Upper lobe of right lung (tissue), 1 donor: Measurements from ENCODE around the gene SHQ1. TPM values are rescaled to one million over a fixed set of nuclear protein-coding genes. Genes with fewer than 3 reads are reported as not detected.

ENCODE experiments used
- ATAC-seq: fragments of 200-7000 bp; cut with Tn5 transposase; one replicate; pipeline ENCODE4 v1.9.1; 2020; ENCODE audit warnings: mild to moderate bottlenecking, moderate library complexity
- DNase-seq: peaks from one replicate; pipeline ENCODE4 v3.0.0-alpha.2; 2020
- H3K27ac ChIP-seq: fragments of 200-600 bp; one replicate; pipeline ENCODE4 v1.8.0; 2022
- H3K27me3 ChIP-seq: fragments of 200-600 bp; one replicate; pipeline ENCODE4 v1.8.0; 2022; ENCODE audit warnings: mild to moderate bottlenecking
- H3K36me3 ChIP-seq: fragments of 200-600 bp; one replicate; pipeline ENCODE4 v1.8.0; 2022
- H3K4me1 ChIP-seq: fragments of 200-600 bp; one replicate; pipeline ENCODE4 v1.8.0; 2022
- H3K4me3 ChIP-seq: fragments of 200-600 bp; one replicate; pipeline ENCODE4 v1.8.0; 2022; ENCODE audit warnings: mild to moderate bottlenecking
- H3K9me3 ChIP-seq: fragments of 200-600 bp; one replicate; pipeline ENCODE4 v1.8.0; 2022
- CTCF ChIP-seq: fragments of 200-600 bp; IDR thresholded peaks from one replicate; pipeline ENCODE4 v1.8.0; 2022; ENCODE audit warnings: antibody characterized with exemption
- intact Hi-C: fragments of 100-400 bp; cut with DNase I; formaldehyde crosslinking; loops from one replicate; pipeline ENCODE4 v1.11.0; 2022
- total RNA-seq: library from RNA; stranded (reverse); fragmentation: NEBNext Ultra II Directional; extraction: Animal tissue kit (Norgen Biotek cat#: 25700); gene quantifications from one replicate; pipeline ENCODE4 v1.2.1, GENCODE V29; 2021
- donor health status: DM: no; HTN: yes; CAD: no; lungs with severe emphysema.

SHQ1 gene
- total RNA-seq, 1 donor from 2014 or later, result 17.3 TPM

- peak overlapping the region; percentile 85 for H3K4me3 ChIP-seq
- H3K27me3 ChIP-seq, result no peaks in the 10 kb centered on the region
- DNase-seq (no peak), ATAC-seq (no peak)
- H3K4me1 ChIP-seq, result peaks cover 13% of the 10 kb centered on the region
- TF ChIP-seq CTCF, result no peak
- H3K36me3 ChIP-seq, result peaks cover 6% of the 10 kb centered on the region
- H3K9me3 ChIP-seq, result no peaks in the 10 kb centered on the region
- intact Hi-C loops, result no loop called here
- H3K27ac ChIP-seq, result peak overlapping the region; percentile 74
Measured at GRCh38 chr3:72847282-72847681, 963 bp downstream of the SHQ1 start.

- Histone ChIP-seq H3K9me3 (no peaks in the 10 kb centered on the region), H3K36me3 (peaks cover 15% of the 10 kb centered on the region), H3K4me3 (no peak overlapping the region), H3K27me3 (no peaks in the 10 kb centered on the region), H3K4me1 (peaks cover 13% of the 10 kb centered on the region), H3K27ac (no peak overlapping the region)
- no peak for TF ChIP-seq CTCF
- no peak for ATAC-seq
- intact Hi-C loops, result no loop called here
- no peak for DNase-seq
Measured at GRCh38 chr3:72846166-72846565, 2.1 kb downstream of the SHQ1 start.

- H3K36me3 ChIP-seq, result peaks cover 28% of the 10 kb centered on the region
- DNase-seq (no peak), ATAC-seq (no peak)
- no peak for TF ChIP-seq CTCF
- peaks cover 13% of the 10 kb centered on the region for H3K4me1 ChIP-seq
- H3K27ac ChIP-seq, result no peak overlapping the region
- intact Hi-C loops, result no loop called here
- H3K4me3 ChIP-seq, result no peak overlapping the region
- no peaks in the 10 kb centered on the region for H3K9me3 ChIP-seq
- no peaks in the 10 kb centered on the region for H3K27me3 ChIP-seq
Measured at GRCh38 chr3:72844436-72844993, 3.7 kb downstream of the SHQ1 start.

- Histone ChIP-seq H3K4me1 (no peaks in the 10 kb centered on the region), H3K4me3 (no peak overlapping the region), H3K36me3 (peaks cover 50% of the 10 kb centered on the region), H3K27ac (no peak overlapping the region), H3K27me3 (no peaks in the 10 kb centered on the region), H3K9me3 (no peaks in the 10 kb centered on the region)
- intact Hi-C loops, result no loop called here
- no peak for TF ChIP-seq CTCF
- no peak for ATAC-seq
- no peak for DNase-seq
Measured at GRCh38 chr3:72839057-72839456, 9.2 kb downstream of the SHQ1 start.

GRCh38 chr3:72836923-72837322 is 11.3 kb downstream of the SHQ1 start:
- H3K4me1 ChIP-seq, result no peaks in the 10 kb centered on the region
- no peaks in the 10 kb centered on the region for H3K9me3 ChIP-seq
- H3K27me3 ChIP-seq, result no peaks in the 10 kb centered on the region
- ATAC-seq, result peak; percentile 77
- no peak overlapping the region for H3K4me3 ChIP-seq
- no peak overlapping the region for H3K27ac ChIP-seq
- TF ChIP-seq CTCF, result no peak
- no peak for DNase-seq
- intact Hi-C loops, result no loop called here
- peaks cover 41% of the 10 kb centered on the region for H3K36me3 ChIP-seq

- Histone ChIP-seq H3K27me3 (no peaks in the 10 kb centered on the region), H3K36me3 (peaks cover 36% of the 10 kb centered on the region), H3K4me3 (no peak overlapping the region), H3K9me3 (no peaks in the 10 kb centered on the region), H3K27ac (no peak overlapping the region), H3K4me1 (no peaks in the 10 kb centered on the region)
- intact Hi-C loops, result no loop called here
- no peak for DNase-seq
- ATAC-seq, result peak; percentile 61
- no peak for TF ChIP-seq CTCF
Measured at GRCh38 chr3:72836416-72836815, 11.8 kb downstream of the SHQ1 start.
